HepG2 (cell line): ENCODE results near the gene HES7. TPM values are rescaled to one million over a fixed set of nuclear protein-coding genes. Genes with fewer than 3 reads are reported as not detected.

Experiments
- ATF7 ChIP-seq, 2 experiments: fragments of 450-650 bp in 1 of 2; sonication (generic) in 1 of 2; formaldehyde crosslinking in 1 of 2; IDR thresholded peaks; 2 replicates each; pipeline versions ENCODE4 v1.4.0 to v1.6.1; 2016 to 2020; ENCODE audit warnings: antibody characterized with exemption in 1 of 2, mild to moderate bottlenecking in 1 of 2, missing genetic modification reagents in 1 of 2
- CREM ChIP-seq, 2 experiments: sonication (generic) in 1 of 2; formaldehyde crosslinking in 1 of 2; IDR thresholded peaks; 2 replicates each; pipeline versions ENCODE4 v1.4.0 to v1.6.1; 2016 to 2020; ENCODE audit warnings: antibody characterized with exemption in 1 of 2, mild to moderate bottlenecking in 1 of 2, missing genetic modification reagents in 1 of 2
- ELF3 ChIP-seq: IDR thresholded peaks from 2 replicates; pipeline ENCODE4 v1.6.1; 2016; ENCODE audit warnings: missing genetic modification reagents, missing compliant biosample characterization
- EP300 ChIP-seq, 3 experiments: sonication (generic) in 1 of 3; formaldehyde crosslinking in 1 of 3; IDR thresholded peaks; 2 replicates each; pipeline versions ENCODE4 v1.5.1 to v1.6.1; 2011 to 2020; ENCODE audit warnings: low read depth in 2 of 3, low read length in 2 of 3, borderline replicate concordance in 1 of 3, improper control_type of control experiment in 1 of 3, mild to moderate bottlenecking in 1 of 3, missing genetic modification reagents in 1 of 3, moderate library complexity in 1 of 3
- GABPA ChIP-seq, 2 experiments: IDR thresholded peaks; 2 replicates each; pipeline ENCODE4 v1.6.1; 2011 to 2016; ENCODE audit warnings: low read depth in 2 of 2, low read length in 1 of 2, missing biosample characterization in 1 of 2, missing genetic modification characterization in 1 of 2
- KLF13 ChIP-seq: sonication (generic); formaldehyde crosslinking; IDR thresholded peaks from 2 replicates; pipeline ENCODE4 v1.4.0; 2020; ENCODE audit warnings: mild to moderate bottlenecking, missing genetic modification reagents
- PHF20 ChIP-seq: sonication (generic); formaldehyde crosslinking; IDR thresholded peaks from 2 replicates; pipeline ENCODE4 v1.5.0; 2020; ENCODE audit warnings: mild to moderate bottlenecking, missing genetic modification reagents
- PHF21A ChIP-seq: sonication (generic); formaldehyde crosslinking; IDR thresholded peaks from 2 replicates; pipeline ENCODE4 v1.5.0; 2020; ENCODE audit warnings: mild to moderate bottlenecking, missing genetic modification reagents
- RFX1 ChIP-seq: fragments of 450-650 bp; IDR thresholded peaks from 2 replicates; pipeline ENCODE4 v1.6.1; 2017
- SIN3B ChIP-seq: fragments of 150-350 bp; IDR thresholded peaks from 2 replicates; pipeline ENCODE4 v1.6.1; 2014; ENCODE audit warnings: low read length
- SMARCC2 ChIP-seq: fragments of 450-650 bp; IDR thresholded peaks from 2 replicates; pipeline ENCODE4 v1.6.1; 2017; ENCODE audit warnings: antibody characterized with exemption, mild to moderate bottlenecking
- SPEN ChIP-seq: sonication (generic); formaldehyde crosslinking; IDR thresholded peaks from 2 replicates; pipeline ENCODE4 v1.5.1; 2020; ENCODE audit warnings: low read depth, mild to moderate bottlenecking, missing genetic modification reagents
- SRSF4 ChIP-seq: fragments of 200-400 bp; formaldehyde crosslinking; IDR thresholded peaks from one replicate; pipeline ENCODE4 v1.6.1; 2018; ENCODE audit warnings: mild to moderate bottlenecking, low read depth, low read length, moderate library complexity; ENCODE audit not compliant: poor library complexity, severe bottlenecking
- TCF12 ChIP-seq, 2 experiments: fragments of 450-650 bp in 1 of 2; sonication (generic) in 1 of 2; formaldehyde crosslinking in 1 of 2; IDR thresholded peaks; 2 replicates each; pipeline versions ENCODE4 v1.6.1 to v1.8.0; 2017 to 2022; ENCODE audit warnings: antibody characterized with exemption in 1 of 2, mild to moderate bottlenecking in 1 of 2, missing genetic modification reagents in 1 of 2, moderate library complexity in 1 of 2
- ZBTB3 ChIP-seq: sonication (generic); formaldehyde crosslinking; IDR thresholded peaks from 2 replicates; pipeline ENCODE4 v1.4.0; 2020; ENCODE audit warnings: low read depth, mild to moderate bottlenecking, moderate library complexity, missing genetic modification reagents, borderline replicate concordance
- ZC3H4 ChIP-seq: sonication (generic); formaldehyde crosslinking; IDR thresholded peaks from 2 replicates; pipeline ENCODE4 v1.4.0; 2020; ENCODE audit warnings: missing genetic modification reagents, borderline replicate concordance
- ZFY ChIP-seq: sonication (generic); formaldehyde crosslinking; IDR thresholded peaks from 2 replicates; pipeline ENCODE4 v1.4.0; 2020; ENCODE audit warnings: missing genetic modification reagents
- ZNF260 ChIP-seq: sonication (generic); formaldehyde crosslinking; IDR thresholded peaks from 2 replicates; pipeline ENCODE4 v1.4.0; 2020; ENCODE audit warnings: missing genetic modification reagents, low read depth, mild to moderate bottlenecking, borderline replicate concordance
- ZNF292 ChIP-seq: sonication (generic); formaldehyde crosslinking; IDR thresholded peaks from 2 replicates; pipeline ENCODE4 v1.8.1; 2022; ENCODE audit warnings: mild to moderate bottlenecking, low read depth, missing genetic modification reagents, borderline replicate concordance
- ZNF382 ChIP-seq: sonication (generic); formaldehyde crosslinking; IDR thresholded peaks from 2 replicates; pipeline ENCODE4 v1.5.0; 2020; ENCODE audit warnings: missing genetic modification reagents, mild to moderate bottlenecking, borderline replicate concordance
- ZNF562 ChIP-seq: sonication (generic); formaldehyde crosslinking; IDR thresholded peaks from 2 replicates; pipeline ENCODE4 v1.8.0; 2022; ENCODE audit warnings: missing genetic modification reagents, borderline replicate concordance
- ZNF747 ChIP-seq: sonication (generic); formaldehyde crosslinking; IDR thresholded peaks from 2 replicates; pipeline ENCODE4 v1.8.1; 2023; ENCODE audit warnings: missing genetic modification reagents, mild to moderate bottlenecking, borderline replicate concordance
- polyA plus RNA-seq, 8 experiments: library from polyadenylated mRNA; depleted of rRNA in 3 of 8; stranded (reverse) in 7 of 8; unstranded in 1 of 8; fragments of >200 nt; fragmentation: Illumina TruSeq in 4 of 8; extraction: Trizol in 4 of 8; gene quantifications; 2 replicates each; pipeline versions ENCODE4 v1.2.1 to v1.2.3, GENCODE V29; 2011 to 2016; ENCODE audit warnings: low read depth in 4 of 8, missing spikeins in 1 of 8, mixed read lengths in 1 of 8; ENCODE audit not compliant: insufficient read depth in 1 of 8
- total RNA-seq, 5 experiments: library from RNA; depleted of rRNA; stranded (reverse); fragments of >200 nt; fragmentation: Illumina TruSeq; extraction: Trizol; gene quantifications; 2 replicates each; pipeline ENCODE4 v1.2.3, GENCODE V29; 2016; ENCODE audit warnings: low read depth in 1 of 5
- TF ChIP-seq, protein P1 (sequence below): sonication (generic); formaldehyde crosslinking; IDR thresholded peaks from 2 replicates; pipeline ENCODE4 v1.8.1; 2023; ENCODE audit warnings: mild to moderate bottlenecking, missing genetic modification reagents
- TF ChIP-seq, protein P2 (sequence below): IDR thresholded peaks from 2 replicates; pipeline ENCODE4 v1.6.1; 2012; ENCODE audit warnings: low read depth, low read length, improper control_type of control experiment
- TF ChIP-seq, protein P3 (sequence below): sonication (generic); formaldehyde crosslinking; IDR thresholded peaks from 2 replicates; pipeline ENCODE4 v1.5.0; 2020; ENCODE audit warnings: missing genetic modification reagents

The HES7 gene
- total and polyA plus RNA-seq, 2 of the 13 experiments (the other 11 are each of a cell fraction or from before 2014, with no cell fraction given) = not detected

DNA sequence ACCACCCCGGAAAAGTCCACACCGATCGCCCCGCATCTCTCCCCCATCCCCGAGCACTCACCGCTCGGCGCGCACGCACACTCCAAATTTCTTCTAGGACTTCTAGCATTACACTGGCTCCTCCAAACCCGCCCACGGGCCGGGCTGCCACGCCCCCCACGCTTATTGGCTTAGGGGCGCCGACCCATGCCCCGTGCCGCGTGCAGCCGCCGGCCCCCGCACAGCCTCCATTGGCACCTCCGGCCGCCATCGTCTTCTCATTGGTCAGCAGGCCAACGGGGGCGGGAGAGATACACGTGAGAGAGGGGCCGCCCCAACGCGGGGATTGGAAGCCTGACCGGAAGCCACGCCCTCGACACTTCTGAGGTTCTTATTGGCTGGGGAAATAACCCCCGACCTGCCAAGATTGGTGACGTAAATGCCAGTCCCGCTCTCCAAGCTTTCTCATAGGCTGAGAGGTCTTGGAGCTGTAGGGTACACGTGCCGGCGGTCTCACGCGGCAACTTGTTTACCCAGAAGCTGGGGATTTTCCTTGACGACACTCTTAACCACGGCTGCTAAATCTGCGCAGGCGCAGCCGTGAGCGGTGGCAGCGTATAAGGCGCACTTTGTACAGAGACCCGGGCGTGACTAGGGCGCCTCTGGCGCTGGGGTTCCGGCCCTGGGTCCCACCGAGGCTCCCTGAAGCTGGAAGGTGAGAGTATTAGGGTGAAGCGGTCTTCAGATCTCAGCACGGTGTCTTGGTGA, 32.5 kb upstream of the HES7 start (continued):
- no peak for TF ChIP-seq SRSF4
- peak; percentile 42; the same call in 1 of the 2 replicates for TF ChIP-seq ATF7 (IDR thresholded peaks at IDR 0.05)
- 0 out of 2 replicates have a peak, but pooled peaks have one; percentile 49 for TF ChIP-seq ATF7 (CRISPR knock-in tag; IDR thresholded peaks at IDR 0.05)
- no peak for TF ChIP-seq KLF13 (CRISPR knock-in tag)
- TF ChIP-seq TCF12 (IDR thresholded peaks at IDR 0.05) = no peak
- no peak for TF ChIP-seq TCF12 (CRISPR knock-in tag; IDR thresholded peaks at IDR 0.05)
- TF ChIP-seq, protein P1, sequence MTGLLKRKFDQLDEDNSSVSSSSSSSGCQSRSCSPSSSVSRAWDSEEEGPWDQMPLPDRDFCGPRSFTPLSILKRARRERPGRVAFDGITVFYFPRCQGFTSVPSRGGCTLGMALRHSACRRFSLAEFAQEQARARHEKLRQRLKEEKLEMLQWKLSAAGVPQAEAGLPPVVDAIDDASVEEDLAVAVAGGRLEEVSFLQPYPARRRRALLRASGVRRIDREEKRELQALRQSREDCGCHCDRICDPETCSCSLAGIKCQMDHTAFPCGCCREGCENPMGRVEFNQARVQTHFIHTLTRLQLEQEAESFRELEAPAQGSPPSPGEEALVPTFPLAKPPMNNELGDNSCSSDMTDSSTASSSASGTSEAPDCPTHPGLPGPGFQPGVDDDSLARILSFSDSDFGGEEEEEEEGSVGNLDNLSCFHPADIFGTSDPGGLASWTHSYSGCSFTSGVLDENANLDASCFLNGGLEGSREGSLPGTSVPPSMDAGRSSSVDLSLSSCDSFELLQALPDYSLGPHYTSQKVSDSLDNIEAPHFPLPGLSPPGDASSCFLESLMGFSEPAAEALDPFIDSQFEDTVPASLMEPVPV (CRISPR knock-in tag) = no peak
- no peak for TF ChIP-seq ZNF562 (CRISPR knock-in tag)
- no peak for TF ChIP-seq ZC3H4 (CRISPR knock-in tag)
- no peak for TF ChIP-seq ELF3 (CRISPR knock-in tag)
- TF ChIP-seq PHF21A (CRISPR knock-in tag) = peak; percentile 78; the same call in 1 of the 2 replicates
- TF ChIP-seq ZFY (CRISPR knock-in tag) = peak; percentile 41; the same call in 1 of the 2 replicates
- TF ChIP-seq ZBTB3 (CRISPR knock-in tag) = no peak
- TF ChIP-seq RFX1 = no peak
- no peak for TF ChIP-seq SIN3B
- TF ChIP-seq, protein P2, sequence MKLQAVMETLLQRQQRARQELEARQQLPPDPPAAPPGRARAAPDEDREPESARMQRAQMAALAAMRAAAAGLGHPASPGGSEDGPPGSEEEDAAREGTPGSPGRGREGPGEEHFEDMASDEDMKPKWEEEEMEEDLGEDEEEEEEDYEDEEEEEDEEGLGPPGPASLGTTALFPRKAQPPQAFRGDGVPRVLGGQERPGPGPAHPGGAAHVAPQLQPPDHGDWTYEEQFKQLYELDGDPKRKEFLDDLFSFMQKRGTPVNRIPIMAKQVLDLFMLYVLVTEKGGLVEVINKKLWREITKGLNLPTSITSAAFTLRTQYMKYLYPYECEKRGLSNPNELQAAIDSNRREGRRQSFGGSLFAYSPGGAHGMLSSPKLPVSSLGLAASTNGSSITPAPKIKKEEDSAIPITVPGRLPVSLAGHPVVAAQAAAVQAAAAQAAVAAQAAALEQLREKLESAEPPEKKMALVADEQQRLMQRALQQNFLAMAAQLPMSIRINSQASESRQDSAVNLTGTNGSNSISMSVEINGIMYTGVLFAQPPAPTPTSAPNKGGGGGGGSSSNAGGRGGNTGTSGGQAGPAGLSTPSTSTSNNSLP = no peak
- TF ChIP-seq ZNF292 (CRISPR knock-in tag) = no peak
- TF ChIP-seq SPEN = no peak
- TF ChIP-seq CREM (IDR thresholded peaks at IDR 0.05) = peak; percentile 87
- TF ChIP-seq CREM (CRISPR knock-in tag; IDR thresholded peaks at IDR 0.05) = no peak
- no peak for TF ChIP-seq ZNF260
- TF ChIP-seq ZNF382 (CRISPR knock-in tag) = no peak
- peak in 1 of 2 experiments; percentile 66; a peak in 2 of 4 replicates for TF ChIP-seq EP300 (IDR thresholded peaks at IDR 0.05; ENCODE audit: low read depth in 2 of 2, low read length in 2 of 2)
- no peak for TF ChIP-seq EP300 (CRISPR knock-in tag; IDR thresholded peaks at IDR 0.05; ENCODE audit: borderline replicate concordance)
- no peak for TF ChIP-seq ZNF747 (CRISPR knock-in tag)
- no peak for TF ChIP-seq SMARCC2
- TF ChIP-seq GABPA (IDR thresholded peaks at IDR 0.05; ENCODE audit: low read depth, low read length) = peak; percentile 56
- TF ChIP-seq GABPA (CRISPR knock-in tag; IDR thresholded peaks at IDR 0.05; ENCODE audit: low read depth) = peak; percentile 82
- TF ChIP-seq PHF20 (CRISPR knock-in tag) = no peak; the same call in 1 of the 2 replicates
- TF ChIP-seq, protein P3, sequence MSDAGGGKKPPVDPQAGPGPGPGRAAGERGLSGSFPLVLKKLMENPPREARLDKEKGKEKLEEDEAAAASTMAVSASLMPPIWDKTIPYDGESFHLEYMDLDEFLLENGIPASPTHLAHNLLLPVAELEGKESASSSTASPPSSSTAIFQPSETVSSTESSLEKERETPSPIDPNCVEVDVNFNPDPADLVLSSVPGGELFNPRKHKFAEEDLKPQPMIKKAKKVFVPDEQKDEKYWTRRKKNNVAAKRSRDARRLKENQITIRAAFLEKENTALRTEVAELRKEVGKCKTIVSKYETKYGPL (CRISPR knock-in tag) = no peak
